Adrenal gland (tissue), 5 donors: Measurements from ENCODE around the gene SCUBE3.

Experiments
- POLR2A ChIP-seq, 2 donors: fragments of 450-650 bp; IDR thresholded peaks; one replicate each; pipeline ENCODE4 v1.6.1; 2017; ENCODE audit warnings: antibody characterized with exemption in 2 of 2, mild to moderate bottlenecking in 2 of 2, moderate library complexity in 1 of 2
- TF ChIP-seq, protein P1 (sequence below), 6 experiments: fragments of 450-650 bp in 4 of 6; fragments of 200-600 bp in 2 of 6; sonication (generic) in 1 of 6; IDR thresholded peaks; 1 replicate in 5 of 6; 2 replicates in 1 of 6; pipeline versions ENCODE4 v1.5.1 to v1.8.0; 2016 to 2021; ENCODE audit warnings: antibody characterized with exemption in 6 of 6, mild to moderate bottlenecking in 2 of 6, moderate library complexity in 1 of 6
- donor health status: DM: no; HTN: no; CAD: no.

DNA sequence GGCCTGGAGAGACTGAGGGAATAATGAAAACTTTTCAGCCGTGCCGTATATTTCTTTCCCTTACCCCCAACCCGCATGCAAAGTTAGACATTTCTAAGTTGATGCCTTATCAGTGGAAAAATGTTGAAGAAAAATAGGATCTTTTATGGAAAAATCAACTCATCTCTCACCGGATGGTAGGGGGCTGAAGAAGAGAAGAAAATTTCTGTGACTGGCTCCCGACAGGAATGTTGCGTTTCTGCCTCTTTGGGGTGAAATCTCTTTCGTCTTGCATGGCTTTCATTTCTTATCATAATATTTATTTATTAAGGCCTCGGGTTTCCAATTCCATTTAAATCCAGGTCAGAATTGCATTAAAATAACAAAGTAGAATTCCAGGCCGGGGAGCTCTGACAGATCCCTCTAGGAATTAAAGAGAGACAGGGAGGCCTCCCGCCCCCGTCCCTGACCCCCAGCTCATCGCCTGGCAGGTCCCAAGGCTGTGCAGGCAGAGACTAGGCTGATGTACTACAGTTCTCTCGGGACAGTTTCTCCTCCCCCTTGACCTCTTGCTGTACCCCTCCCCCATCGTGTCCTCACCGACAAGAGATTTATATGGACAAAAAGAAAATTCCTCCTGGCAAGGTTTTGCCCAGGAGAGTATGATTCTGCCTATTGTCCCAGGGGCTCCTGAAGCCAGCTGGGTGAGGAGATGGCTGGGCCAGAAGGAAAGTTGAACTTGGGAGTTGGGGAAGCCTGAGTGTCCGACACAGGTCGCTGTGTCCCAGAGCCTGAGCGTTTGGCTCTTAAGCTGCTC, 1.3 kb downstream of the SCUBE3 start:
- TF ChIP-seq, protein P1, sequence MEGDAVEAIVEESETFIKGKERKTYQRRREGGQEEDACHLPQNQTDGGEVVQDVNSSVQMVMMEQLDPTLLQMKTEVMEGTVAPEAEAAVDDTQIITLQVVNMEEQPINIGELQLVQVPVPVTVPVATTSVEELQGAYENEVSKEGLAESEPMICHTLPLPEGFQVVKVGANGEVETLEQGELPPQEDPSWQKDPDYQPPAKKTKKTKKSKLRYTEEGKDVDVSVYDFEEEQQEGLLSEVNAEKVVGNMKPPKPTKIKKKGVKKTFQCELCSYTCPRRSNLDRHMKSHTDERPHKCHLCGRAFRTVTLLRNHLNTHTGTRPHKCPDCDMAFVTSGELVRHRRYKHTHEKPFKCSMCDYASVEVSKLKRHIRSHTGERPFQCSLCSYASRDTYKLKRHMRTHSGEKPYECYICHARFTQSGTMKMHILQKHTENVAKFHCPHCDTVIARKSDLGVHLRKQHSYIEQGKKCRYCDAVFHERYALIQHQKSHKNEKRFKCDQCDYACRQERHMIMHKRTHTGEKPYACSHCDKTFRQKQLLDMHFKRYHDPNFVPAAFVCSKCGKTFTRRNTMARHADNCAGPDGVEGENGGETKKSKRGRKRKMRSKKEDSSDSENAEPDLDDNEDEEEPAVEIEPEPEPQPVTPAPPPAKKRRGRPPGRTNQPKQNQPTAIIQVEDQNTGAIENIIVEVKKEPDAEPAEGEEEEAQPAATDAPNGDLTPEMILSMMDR (IDR thresholded peaks at IDR 0.05), result no peak
- TF ChIP-seq POLR2A (IDR thresholded peaks at IDR 0.05), result no peak
